Melanocyte of skin (primary cell): ENCODE results near the gene CARTPT. TPM values are rescaled to one million over a fixed set of nuclear protein-coding genes. Genes with fewer than 3 reads are reported as not detected.

Experiments used
- total RNA-seq, 2 donors: library from RNA; depleted of rRNA; stranded (reverse); fragments of >200 nt; gene quantifications; 2 replicates each; pipeline ENCODE4 v1.2.3, GENCODE V29; 2012

CARTPT gene
- total RNA-seq, result not detected

DNA sequence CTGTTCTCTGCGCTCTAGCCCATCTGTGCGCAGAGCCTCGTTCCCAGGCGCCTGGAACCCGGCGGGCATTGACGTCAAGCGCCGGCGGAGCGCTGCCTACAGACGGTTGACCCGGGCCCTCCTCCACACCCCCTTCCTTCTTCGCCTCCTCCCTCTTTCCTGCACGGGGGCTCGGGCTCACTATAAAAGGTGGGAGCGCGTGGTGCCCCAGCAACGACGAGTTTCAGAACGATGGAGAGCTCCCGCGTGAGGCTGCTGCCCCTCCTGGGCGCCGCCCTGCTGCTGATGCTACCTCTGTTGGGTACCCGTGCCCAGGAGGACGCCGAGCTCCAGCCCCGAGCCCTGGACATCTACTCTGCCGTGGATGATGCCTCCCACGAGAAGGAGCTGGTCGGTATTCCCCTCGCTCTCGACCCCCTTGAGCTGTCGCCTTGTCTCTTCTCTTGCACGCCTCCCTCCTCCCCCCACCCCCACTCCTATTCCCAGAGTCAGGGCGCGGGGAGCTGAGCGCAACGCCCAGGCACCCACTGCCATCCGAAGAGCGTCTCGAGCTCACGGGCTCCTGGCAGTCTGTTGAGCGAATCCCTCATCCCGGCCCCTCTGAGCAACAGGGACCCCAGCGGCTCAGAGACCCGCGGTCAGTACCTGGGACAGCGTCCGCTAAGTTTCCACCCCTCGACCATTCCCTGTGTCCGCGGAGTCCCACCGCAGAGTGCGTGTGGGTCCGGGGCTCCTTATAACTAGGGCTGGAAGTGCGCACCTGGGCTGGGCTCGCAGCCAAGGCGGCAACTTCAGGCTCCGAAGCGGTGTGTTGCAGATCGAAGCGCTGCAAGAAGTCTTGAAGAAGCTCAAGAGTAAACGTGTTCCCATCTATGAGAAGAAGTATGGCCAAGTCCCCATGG, at the start of gene CARTPT:
TSS of gene CARTPT (plus strand) at position 213 of the 902 bp plus-strand sequence. CDS start at position 232, 19 bp downstream.

Other genes starting within 250 kb of the CARTPT start
- 10 to 100 TPM; 37.9 to 46.3 TPM for gene MCCC2, start 131.9 kb upstream of the CARTPT start, total RNA-seq